ENCODE measurements around the gene TOR1B.
"Not testable (repeated sequence)": the region's sequence is repeated elsewhere in the genome, so short reads cannot be mapped to it uniquely, and the experiment has no call there.

The TOR1B gene

GRCh38 chr9:129794549-129794948 is 8.4 kb upstream of the TOR1B start:
- peaks cover 34% of the 10 kb centered on the region for H3K27me3 ChIP-seq (ENCODE audit: insufficient read depth, low read length)
- H3K4me1 ChIP-seq (ENCODE audit: control insufficient read depth, insufficient read depth, low read length, unreplicated experiment), result no peaks in the 10 kb centered on the region
- no peaks in the 10 kb centered on the region for H3K36me3 ChIP-seq (ENCODE audit: insufficient read depth, low read length)
- H3K79me2 ChIP-seq (ENCODE audit: control insufficient read depth, insufficient read depth, low read length, unreplicated experiment), result no peaks in the 10 kb centered on the region
- no peak overlapping the region for H3K4me3 ChIP-seq (ENCODE audit: low read depth, low read length)
- H3K27ac ChIP-seq (ENCODE audit: low read depth, low read length), result no peak overlapping the region
- no peak overlapping the region for H2AFZ ChIP-seq (ENCODE audit: low read length, unreplicated experiment)

- not testable (repeated sequence) for H3K27ac ChIP-seq (ENCODE audit: low read depth, low read length); H3K4me1 ChIP-seq (ENCODE audit: control insufficient read depth, insufficient read depth, low read length, unreplicated experiment); H2AFZ ChIP-seq (ENCODE audit: low read length, unreplicated experiment); H3K36me3 ChIP-seq (ENCODE audit: insufficient read depth, low read length); H3K79me2 ChIP-seq (ENCODE audit: control insufficient read depth, insufficient read depth, low read length, unreplicated experiment); H3K4me3 ChIP-seq (ENCODE audit: low read depth, low read length)
- H3K27me3 ChIP-seq (ENCODE audit: insufficient read depth, low read length), result peaks cover 34% of the 10 kb centered on the region
These were observed 7.0 kb upstream of the TOR1B start for GRCh38 chr9:129796029-129796428.

GRCh38 chr9:129798973-129799372 is 4.0 kb upstream of the TOR1B start:
- peaks cover 2% of the 10 kb centered on the region for H3K4me1 ChIP-seq (ENCODE audit: control insufficient read depth, insufficient read depth, low read length, unreplicated experiment)
- no peaks in the 10 kb centered on the region for H3K36me3 ChIP-seq (ENCODE audit: insufficient read depth, low read length)
- H3K79me2 ChIP-seq (ENCODE audit: control insufficient read depth, insufficient read depth, low read length, unreplicated experiment), result peaks cover 5% of the 10 kb centered on the region
- no peak overlapping the region for H3K27ac ChIP-seq (ENCODE audit: low read depth, low read length)
- H2AFZ ChIP-seq (ENCODE audit: low read length, unreplicated experiment), result no peak overlapping the region
- peaks cover 22% of the 10 kb centered on the region for H3K27me3 ChIP-seq (ENCODE audit: insufficient read depth, low read length)
- no peak overlapping the region for H3K4me3 ChIP-seq (ENCODE audit: low read depth, low read length)

- Histone ChIP-seq H2AFZ (ENCODE audit: low read length, unreplicated experiment) (no peak overlapping the region), H3K27ac (ENCODE audit: low read depth, low read length) (no peak overlapping the region), H3K36me3 (ENCODE audit: insufficient read depth, low read length) (peaks cover 3% of the 10 kb centered on the region; the same call in 1 of the 2 replicates), H3K79me2 (ENCODE audit: control insufficient read depth, insufficient read depth, low read length, unreplicated experiment) (peaks cover 10% of the 10 kb centered on the region), H3K4me3 (ENCODE audit: low read depth, low read length) (no peak overlapping the region), H3K4me1 (ENCODE audit: control insufficient read depth, insufficient read depth, low read length, unreplicated experiment) (peaks cover 6% of the 10 kb centered on the region), H3K27me3 (ENCODE audit: insufficient read depth, low read length) (no peaks in the 10 kb centered on the region)
These were observed 1.5 kb upstream of the TOR1B start for GRCh38 chr9:129801504-129801903.

GRCh38 chr9:129803676-129804060 is 684 bp downstream of the TOR1B start:
- peak overlapping the region; percentile 85 for H3K4me3 ChIP-seq (ENCODE audit: low read depth, low read length)
- H3K27ac ChIP-seq (ENCODE audit: low read depth, low read length), result no peak overlapping the region
- H3K36me3 ChIP-seq (ENCODE audit: insufficient read depth, low read length), result peaks cover 7% of the 10 kb centered on the region; the same call in 1 of the 2 replicates
- H2AFZ ChIP-seq (ENCODE audit: low read length, unreplicated experiment), result peak overlapping the region; percentile 28
- H3K27me3 ChIP-seq (ENCODE audit: insufficient read depth, low read length), result no peaks in the 10 kb centered on the region
- H3K4me1 ChIP-seq (ENCODE audit: control insufficient read depth, insufficient read depth, low read length, unreplicated experiment), result peaks cover 6% of the 10 kb centered on the region
- peaks cover 10% of the 10 kb centered on the region for H3K79me2 ChIP-seq (ENCODE audit: control insufficient read depth, insufficient read depth, low read length, unreplicated experiment)

- H3K27me3 ChIP-seq (ENCODE audit: insufficient read depth, low read length), result no peaks in the 10 kb centered on the region
- H3K4me3 ChIP-seq (ENCODE audit: low read depth, low read length), result no peak overlapping the region
- H3K27ac ChIP-seq (ENCODE audit: low read depth, low read length), result no peak overlapping the region
- H3K36me3 ChIP-seq (ENCODE audit: insufficient read depth, low read length), result peaks cover 14% of the 10 kb centered on the region; the same call in 1 of the 2 replicates
- peaks cover 6% of the 10 kb centered on the region for H3K4me1 ChIP-seq (ENCODE audit: control insufficient read depth, insufficient read depth, low read length, unreplicated experiment)
- no peak overlapping the region for H2AFZ ChIP-seq (ENCODE audit: low read length, unreplicated experiment)
- peaks cover 10% of the 10 kb centered on the region for H3K79me2 ChIP-seq (ENCODE audit: control insufficient read depth, insufficient read depth, low read length, unreplicated experiment)
These were observed 3.1 kb downstream of the TOR1B start for GRCh38 chr9:129806061-129806460.

GRCh38 chr9:129809346-129809745 is 6.4 kb downstream of the TOR1B start:
- Histone ChIP-seq H3K79me2 (ENCODE audit: control insufficient read depth, insufficient read depth, low read length, unreplicated experiment) (peaks cover 2% of the 10 kb centered on the region), H3K4me1 (ENCODE audit: control insufficient read depth, insufficient read depth, low read length, unreplicated experiment) (peaks cover 4% of the 10 kb centered on the region), H3K36me3 (ENCODE audit: insufficient read depth, low read length) (peaks cover 23% of the 10 kb centered on the region; the same call in 1 of the 2 replicates), H3K4me3 (ENCODE audit: low read depth, low read length) (no peak overlapping the region), H3K27me3 (ENCODE audit: insufficient read depth, low read length) (no peaks in the 10 kb centered on the region), H3K27ac (ENCODE audit: low read depth, low read length) (no peak overlapping the region), H2AFZ (ENCODE audit: low read length, unreplicated experiment) (no peak overlapping the region)

- Histone ChIP-seq H3K36me3 (ENCODE audit: insufficient read depth, low read length) (peaks cover 23% of the 10 kb centered on the region; the same call in 1 of the 2 replicates), H3K79me2 (ENCODE audit: control insufficient read depth, insufficient read depth, low read length, unreplicated experiment) (no peaks in the 10 kb centered on the region), H3K4me1 (ENCODE audit: control insufficient read depth, insufficient read depth, low read length, unreplicated experiment) (peaks cover 3% of the 10 kb centered on the region), H3K4me3 (ENCODE audit: low read depth, low read length) (no peak overlapping the region), H3K27me3 (ENCODE audit: insufficient read depth, low read length) (no peaks in the 10 kb centered on the region), H3K27ac (ENCODE audit: low read depth, low read length) (no peak overlapping the region), H2AFZ (ENCODE audit: low read length, unreplicated experiment) (no peak overlapping the region)
These were observed 7.1 kb downstream of the TOR1B start for GRCh38 chr9:129810116-129810515.

GRCh38 chr9:129810788-129811187 is 7.8 kb downstream of the TOR1B start:
- Histone ChIP-seq H2AFZ (ENCODE audit: low read length, unreplicated experiment) (no peak overlapping the region), H3K4me3 (ENCODE audit: low read depth, low read length) (no peak overlapping the region), H3K79me2 (ENCODE audit: control insufficient read depth, insufficient read depth, low read length, unreplicated experiment) (no peaks in the 10 kb centered on the region), H3K27me3 (ENCODE audit: insufficient read depth, low read length) (no peaks in the 10 kb centered on the region), H3K36me3 (ENCODE audit: insufficient read depth, low read length) (peaks cover 20% of the 10 kb centered on the region; the same call in 1 of the 2 replicates), H3K4me1 (ENCODE audit: control insufficient read depth, insufficient read depth, low read length, unreplicated experiment) (peaks cover 3% of the 10 kb centered on the region), H3K27ac (ENCODE audit: low read depth, low read length) (no peak overlapping the region)

GRCh38 chr9:129811967-129812363 is 9.0 kb downstream of the TOR1B start:
- no peaks in the 10 kb centered on the region for H3K79me2 ChIP-seq (ENCODE audit: control insufficient read depth, insufficient read depth, low read length, unreplicated experiment)
- H3K4me3 ChIP-seq (ENCODE audit: low read depth, low read length), result no peak overlapping the region
- no peak overlapping the region for H2AFZ ChIP-seq (ENCODE audit: low read length, unreplicated experiment)
- H3K27me3 ChIP-seq (ENCODE audit: insufficient read depth, low read length), result no peaks in the 10 kb centered on the region
- H3K27ac ChIP-seq (ENCODE audit: low read depth, low read length), result no peak overlapping the region
- peaks cover 3% of the 10 kb centered on the region for H3K4me1 ChIP-seq (ENCODE audit: control insufficient read depth, insufficient read depth, low read length, unreplicated experiment)
- H3K36me3 ChIP-seq (ENCODE audit: insufficient read depth, low read length), result peaks cover 19% of the 10 kb centered on the region; the same call in 1 of the 2 replicates

GRCh38 chr9:129812385-129812784 is 9.4 kb downstream of the TOR1B start:
- Histone ChIP-seq H3K36me3 (ENCODE audit: insufficient read depth, low read length) (peaks cover 15% of the 10 kb centered on the region; the same call in 1 of the 2 replicates), H3K27ac (ENCODE audit: low read depth, low read length) (no peak overlapping the region), H2AFZ (ENCODE audit: low read length, unreplicated experiment) (no peak overlapping the region), H3K79me2 (ENCODE audit: control insufficient read depth, insufficient read depth, low read length, unreplicated experiment) (no peaks in the 10 kb centered on the region), H3K4me3 (ENCODE audit: low read depth, low read length) (no peak overlapping the region), H3K27me3 (ENCODE audit: insufficient read depth, low read length) (no peaks in the 10 kb centered on the region), H3K4me1 (ENCODE audit: control insufficient read depth, insufficient read depth, low read length, unreplicated experiment) (peaks cover 3% of the 10 kb centered on the region)
